HepG2 (cell line): ENCODE results near the gene LOXL4. TPM values are rescaled to one million over a fixed set of nuclear protein-coding genes. Genes with fewer than 3 reads are reported as not detected.

Experiments used
- ATAC-seq: fragments of 200-7000 bp; cut with Tn5 transposase; 3 replicates; pipeline ENCODE4 v1.9.1; 2020; ENCODE audit warnings: mild to moderate bottlenecking, moderate library complexity
- BruUV-seq: library from RNA; stranded (reverse); fragments of 400-500 nt; replicated peaks from 2 replicates; lab custom pipeline; 2021; lab: Mats Ljungman, UMichigan
- CTCF ChIA-PET: fragments of 300-600 bp; formaldehyde crosslinking; extraction: SDS; loops from one replicate; lab custom pipeline; 2021; ENCODE audit warnings: low total read pairs, inconsistent platforms, low intra/inter-chr PET ratio; lab: Yijun Ruan, JAX
- POLR2A ChIA-PET: fragments of 350-600 bp; sonication (Branson Sonifier 250); formaldehyde crosslinking; loops from one replicate; lab custom pipeline; 2020; ENCODE audit warnings: antibody characterized with exemption, inconsistent platforms; lab: Yijun Ruan, JAX
- DNase-seq: peaks from one replicate; pipeline ENCODE4 v3.0.0-alpha.2; 2015; ENCODE audit warnings: low spot score
- FAIRE-seq: peaks from 3 replicates; lab custom pipeline; 2011; peaks lifted over from hg19 to GRCh38; lab: Jason Lieb, UNC
- H2AFZ ChIP-seq: one replicate; pipeline ENCODE4 v1.6.1; 2011; ENCODE audit warnings: low read length, inconsistent platforms
- H3K27ac ChIP-seq: fragments of 300-600 bp; 3 replicates; pipeline ENCODE4 v1.8.0; 2011; ENCODE audit warnings: mixed run types, mild to moderate bottlenecking, mixed read lengths, low read length, inconsistent platforms; ENCODE audit not compliant: insufficient read depth; ENCODE audit errors: extremely low read length
- H3K27me3 ChIP-seq, 2 experiments: fragments of 200-600 bp in 1 of 2; 2 replicates in 1 of 2; 3 replicates in 1 of 2; pipeline versions ENCODE4 v1.6.0 to v1.8.0; 2011; ENCODE audit warnings: low read length in 2 of 2, mild to moderate bottlenecking in 2 of 2, moderate library complexity in 2 of 2, inconsistent platforms in 1 of 2; ENCODE audit not compliant: insufficient read depth in 2 of 2, control insufficient read depth in 1 of 2
- H3K36me3 ChIP-seq, 2 experiments: fragments of 200-600 bp in 1 of 2; replicated peaks in 1 of 2; 2 replicates in 1 of 2; 3 replicates in 1 of 2; pipeline versions ENCODE4 v1.5.1 to v1.8.0; 2011; ENCODE audit warnings: low read length in 2 of 2, inconsistent platforms in 1 of 2; ENCODE audit not compliant: insufficient read depth in 2 of 2, control insufficient read depth in 1 of 2
- H3K4me1 ChIP-seq: 2 replicates; pipeline ENCODE4 v1.5.1; 2012; ENCODE audit warnings: low read length, inconsistent platforms; ENCODE audit not compliant: insufficient read depth
- H3K4me2 ChIP-seq: 2 replicates; pipeline ENCODE4 v1.6.0; 2011; ENCODE audit warnings: low read depth, low read length, inconsistent platforms
- H3K4me3 ChIP-seq, 3 experiments: fragments of 200-600 bp in 1 of 3; sonication (generic), shearing (Covaris generic) in 1 of 3; replicated peaks in 1 of 3; 2 replicates each; pipeline ENCODE4 v1.5.1; 2011 to 2016; ENCODE audit warnings: low read length in 3 of 3, inconsistent platforms in 2 of 3, low read depth in 2 of 3, mild to moderate bottlenecking in 2 of 3, control low read depth in 1 of 3, mixed read lengths in 1 of 3; ENCODE audit not compliant: insufficient read depth in 1 of 3
- H3K79me2 ChIP-seq: one replicate; pipeline ENCODE4 v1.6.1; 2011; ENCODE audit warnings: low read length, inconsistent platforms; ENCODE audit not compliant: insufficient read depth
- H3K9ac ChIP-seq: 2 replicates; pipeline ENCODE4 v1.6.0; 2011; ENCODE audit warnings: mild to moderate bottlenecking, low read depth, low read length, inconsistent platforms; ENCODE audit not compliant: insufficient read depth
- H3K9me3 ChIP-seq: 2 replicates; pipeline ENCODE4 v1.5.1; 2012; ENCODE audit warnings: mild to moderate bottlenecking, low read length
- H4K20me1 ChIP-seq: 2 replicates; pipeline ENCODE4 v1.6.0; 2011; ENCODE audit warnings: inconsistent platforms, mild to moderate bottlenecking, low read length, moderate library complexity; ENCODE audit not compliant: insufficient read depth
- ASH2L ChIP-seq: fragments of 300-600, 200-600 bp; sonication (generic); IDR thresholded peaks from 2 replicates; pipeline ENCODE4 v1.7.0; 2017; ENCODE audit warnings: low read depth, mild to moderate bottlenecking, moderate library complexity, mixed read lengths, low read length; ENCODE audit not compliant: insufficient read length
- FOXO1 ChIP-seq: sonication (generic); formaldehyde crosslinking; IDR thresholded peaks from 2 replicates; pipeline ENCODE4 v1.4.0; 2020; ENCODE audit warnings: missing genetic modification reagents
- HHEX ChIP-seq: IDR thresholded peaks from 2 replicates; pipeline ENCODE4 v1.6.1; 2016; ENCODE audit warnings: control low read depth
- IRX3 ChIP-seq: sonication (generic); formaldehyde crosslinking; IDR thresholded peaks from 2 replicates; pipeline ENCODE4 v1.8.1; 2023; ENCODE audit warnings: mild to moderate bottlenecking, low read depth, missing genetic modification reagents, borderline replicate concordance
- NFKB2 ChIP-seq: sonication (generic); formaldehyde crosslinking; IDR thresholded peaks from 2 replicates; pipeline ENCODE4 v1.4.0; 2020; ENCODE audit warnings: missing genetic modification reagents, borderline replicate concordance
- POLR2AphosphoS2 ChIP-seq: IDR thresholded peaks from 2 replicates; pipeline ENCODE4 v1.6.1; 2011; ENCODE audit warnings: low read depth, low read length, improper control_type of control experiment
- RFX5 ChIP-seq: IDR thresholded peaks from 2 replicates; pipeline ENCODE4 v1.6.1; 2011; ENCODE audit warnings: low read depth, low read length, improper control_type of control experiment
- THRA ChIP-seq: sonication (generic); formaldehyde crosslinking; IDR thresholded peaks from 2 replicates; pipeline ENCODE4 v1.4.0; 2020; ENCODE audit warnings: missing genetic modification reagents, borderline replicate concordance
- TOE1 ChIP-seq: sonication (generic); formaldehyde crosslinking; IDR thresholded peaks from 2 replicates; pipeline ENCODE4 v1.4.0; 2020; ENCODE audit warnings: mild to moderate bottlenecking, missing genetic modification reagents
- XBP1 ChIP-seq: sonication (generic); formaldehyde crosslinking; IDR thresholded peaks from 2 replicates; pipeline ENCODE4 v1.5.0; 2020; ENCODE audit warnings: missing genetic modification reagents
- ZNF18 ChIP-seq: sonication (generic); formaldehyde crosslinking; IDR thresholded peaks from 2 replicates; pipeline ENCODE4 v1.8.0; 2022; ENCODE audit warnings: mild to moderate bottlenecking, missing genetic modification reagents; ENCODE audit not compliant: insufficient replicate concordance
- ZNF460 ChIP-seq: sonication (generic); formaldehyde crosslinking; IDR thresholded peaks from 2 replicates; pipeline ENCODE4 v1.5.1; 2020; ENCODE audit warnings: missing genetic modification reagents, mild to moderate bottlenecking, borderline replicate concordance
- ZNF788 ChIP-seq: sonication (generic); formaldehyde crosslinking; IDR thresholded peaks from 2 replicates; pipeline ENCODE4 v1.5.0; 2020; ENCODE audit warnings: mild to moderate bottlenecking, missing genetic modification reagents, borderline replicate concordance
- WGBS: methylation state at CpG from one replicate; pipeline ENCODE4 v1.1.6; 2017; ENCODE audit warnings: low lambda C conversion rate; 5-methylcytosine and 5-hydroxymethylcytosine counted together
- in situ Hi-C: cut with HindIII; loops from 2 replicates; pipeline ENCODE4 v1.10.0; 2017; ENCODE audit warnings: low pct_unique_long_range_greater_than_20kb; ENCODE audit not compliant: extremely low pct_ligation_motif_present
- intact Hi-C: fragments of 100-400 bp; cut with micrococcal nuclease; formaldehyde crosslinking; loops from one replicate; pipeline ENCODE4 v1.10.0; 2022; ENCODE audit not compliant: unreplicated experiment
- polyA plus RNA-seq, 8 experiments: library from polyadenylated mRNA; depleted of rRNA in 3 of 8; stranded (reverse) in 7 of 8; unstranded in 1 of 8; fragments of >200 nt; fragmentation: Illumina TruSeq in 4 of 8; extraction: Trizol in 4 of 8; gene quantifications; 2 replicates each; pipeline versions ENCODE4 v1.2.1 to v1.2.3, GENCODE V29; 2011 to 2016; ENCODE audit warnings: low read depth in 4 of 8, missing spikeins in 1 of 8, mixed read lengths in 1 of 8; ENCODE audit not compliant: insufficient read depth in 1 of 8
- total RNA-seq, 5 experiments: library from RNA; depleted of rRNA; stranded (reverse); fragments of >200 nt; fragmentation: Illumina TruSeq; extraction: Trizol; gene quantifications; 2 replicates each; pipeline ENCODE4 v1.2.3, GENCODE V29; 2016; ENCODE audit warnings: low read depth in 1 of 5
- TF ChIP-seq, protein P1 (sequence below): sonication (generic); formaldehyde crosslinking; IDR thresholded peaks from 2 replicates; pipeline ENCODE4 v1.5.1; 2020; ENCODE audit warnings: missing genetic modification reagents, mild to moderate bottlenecking, borderline replicate concordance
- TF ChIP-seq, protein P2 (sequence below): sonication (generic); formaldehyde crosslinking; IDR thresholded peaks from 2 replicates; pipeline ENCODE4 v1.4.0; 2020; ENCODE audit warnings: missing genetic modification reagents

The LOXL4 gene
- total and polyA plus RNA-seq, 2 of the 13 experiments (the other 11 are each of a cell fraction or from before 2014, with no cell fraction given): 8.8 to 21.1 TPM

GRCh38 chr10:98289802-98290209 lies 21.8 kb upstream of the LOXL4 start (continued):
- TF ChIP-seq, protein P1, sequence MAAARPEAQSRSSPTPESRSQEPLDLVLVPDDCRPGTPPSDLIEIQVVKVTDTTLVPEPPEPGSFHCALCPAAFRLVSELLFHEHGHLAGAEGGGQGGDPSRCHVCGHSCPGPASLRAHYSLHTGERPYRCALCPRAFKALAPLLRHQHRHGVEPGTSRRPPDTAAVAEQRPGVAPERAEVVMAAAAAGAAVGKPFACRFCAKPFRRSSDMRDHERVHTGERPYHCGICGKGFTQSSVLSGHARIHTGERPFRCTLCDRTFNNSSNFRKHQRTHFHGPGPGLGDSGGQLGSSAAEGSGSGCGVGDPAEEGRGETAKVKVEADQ (CRISPR knock-in tag): no peak
- TF ChIP-seq NFKB2 (CRISPR knock-in tag): no peak

GRCh38 chr10:98287321-98287720 lies 19.3 kb upstream of the LOXL4 start:
- no peaks in the 10 kb centered on the region for H3K36me3 ChIP-seq
- intact Hi-C loops (no loop called here), in situ Hi-C loops (no loop called here)
- H4K20me1 ChIP-seq: no peaks in the 10 kb centered on the region
- no peak for FAIRE-seq
- ChIA-PET CTCF (no interaction called here), POLR2A (interaction anchor here (1.4 kb wide), 1 partner anchor 18 kb away, joined by 3 read pairs; no protein-coding TSS in a partner anchor)
- no peaks in the 10 kb centered on the region for H3K9me3 ChIP-seq
- H3K27me3 ChIP-seq: peaks cover 0 to 55% of the 10 kb centered on the region in 2 experiments; a peak in 4 of 5 replicates
- H3K4me1 ChIP-seq: no peaks in the 10 kb centered on the region
- H3K4me2 ChIP-seq: no peak overlapping the region
- no peak overlapping the region for H3K27ac ChIP-seq
- H3K9ac ChIP-seq: no peak overlapping the region
- BruUV-seq: no TSS peak
- no peak for TF ChIP-seq HHEX (CRISPR knock-in tag)
- no peak for TF ChIP-seq XBP1 (CRISPR knock-in tag)
- no peak for TF ChIP-seq FOXO1
- no peak for TF ChIP-seq TOE1 (CRISPR knock-in tag)
- TF ChIP-seq ASH2L: no peak
- TF ChIP-seq ZNF460 (CRISPR knock-in tag): no peak
- no peak for TF ChIP-seq POLR2AphosphoS2
- no peak for TF ChIP-seq ZNF18
- TF ChIP-seq THRA (CRISPR knock-in tag): no peak
- TF ChIP-seq, protein P2, sequence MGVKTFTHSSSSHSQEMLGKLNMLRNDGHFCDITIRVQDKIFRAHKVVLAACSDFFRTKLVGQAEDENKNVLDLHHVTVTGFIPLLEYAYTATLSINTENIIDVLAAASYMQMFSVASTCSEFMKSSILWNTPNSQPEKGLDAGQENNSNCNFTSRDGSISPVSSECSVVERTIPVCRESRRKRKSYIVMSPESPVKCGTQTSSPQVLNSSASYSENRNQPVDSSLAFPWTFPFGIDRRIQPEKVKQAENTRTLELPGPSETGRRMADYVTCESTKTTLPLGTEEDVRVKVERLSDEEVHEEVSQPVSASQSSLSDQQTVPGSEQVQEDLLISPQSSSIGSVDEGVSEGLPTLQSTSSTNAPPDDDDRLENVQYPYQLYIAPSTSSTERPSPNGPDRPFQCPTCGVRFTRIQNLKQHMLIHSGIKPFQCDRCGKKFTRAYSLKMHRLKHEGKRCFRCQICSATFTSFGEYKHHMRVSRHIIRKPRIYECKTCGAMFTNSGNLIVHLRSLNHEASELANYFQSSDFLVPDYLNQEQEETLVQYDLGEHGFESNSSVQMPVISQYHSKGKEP (CRISPR knock-in tag): no peak
- TF ChIP-seq RFX5: no peak
- TF ChIP-seq IRX3 (CRISPR knock-in tag): no peak
- no peak for TF ChIP-seq ZNF788 (CRISPR knock-in tag)
- TF ChIP-seq, all 625 proteins: peak for 0
- ATAC-seq (no peak), DNase-seq (no peak)
- Histone ChIP-seq H2AFZ (no peak overlapping the region), H3K79me2 (no peaks in the 10 kb centered on the region), H3K4me3 (no peak overlapping the region)
- WGBS: 23% methylated on average over 5 of the region's 5 CpGs
